Activated CD8-positive, alpha-beta T cell treated with anti-CD3 and anti-CD28 coated beads, Interleukin-2, amount 10 ng/mL, durations not matched to agents 7 days and 5 days (primary cell): ENCODE results near the gene TREML1. TPM values are rescaled to one million over a fixed set of nuclear protein-coding genes. Genes with fewer than 3 reads are reported as not detected.

ENCODE experiments used
- total RNA-seq, 2 experiments: library from RNA; stranded (reverse); gene quantifications; one replicate each; pipeline ENCODE4 v1.2.3, GENCODE V29; 2021

The TREML1 gene
- total RNA-seq, 2 experiments from 2014 or later: not detected

Other genes starting within 250 kb of the TREML1 start
- gene UNC5CL, start 115.1 kb downstream of the TREML1 start, total RNA-seq: 1 to 10 TPM; 1.1 TPM
- gene TSPO2, start 111.9 kb downstream of the TREML1 start, total RNA-seq: not detected
- gene APOBEC2, start 101.1 kb downstream of the TREML1 start, total RNA-seq: not detected
- gene OARD1, start 82.0 kb downstream of the TREML1 start, total RNA-seq: 10 to 100 TPM; 30.2 to 31.9 TPM
- gene NFYA, start 81.4 kb downstream of the TREML1 start, total RNA-seq: 10 to 100 TPM; 32.3 to 32.5 TPM
- gene TREM2, start 8.8 kb upstream of the TREML1 start, total RNA-seq: not detected
- gene TREML2, start 46.8 kb upstream of the TREML1 start, total RNA-seq: 10 to 100 TPM; 23.5 to 24.9 TPM
- gene TREML4, start 74.0 kb upstream of the TREML1 start, total RNA-seq: not detected
- gene TREM1, start 132.3 kb upstream of the TREML1 start, total RNA-seq: not detected
- 1 to 10 TPM in 1 of 2 experiments, under 1 TPM in 1; 0.45 to 1.3 TPM for gene NCR2, start 181.3 kb upstream of the TREML1 start, total RNA-seq